Testis (tissue), 3 donors: ENCODE measurements around the gene ZSCAN10. TPM values are rescaled to one million over a fixed set of nuclear protein-coding genes. Genes with fewer than 3 reads are reported as not detected.
A peak's percentile ranks its signal among the peaks of the same experiment; 100 is the strongest.

Experiments used
- DNase-seq: peaks from one replicate; pipeline ENCODE4 v3.0.0-alpha.2; 2019
- H3K27ac ChIP-seq, 2 donors: fragments of 200-600 bp; sonication (generic); one replicate each; pipeline ENCODE4 v1.5.1; 2019
- H3K27me3 ChIP-seq: fragments of 200-600 bp; sonication (generic); one replicate; pipeline ENCODE4 v1.5.1; 2019
- H3K36me3 ChIP-seq: fragments of 200-600 bp; sonication (generic); one replicate; pipeline ENCODE4 v1.5.1; 2017; ENCODE audit warnings: low read depth; ENCODE audit errors: missing control alignments
- H3K4me1 ChIP-seq: fragments of 200-600 bp; sonication (generic); one replicate; pipeline ENCODE4 v1.5.1; 2019
- H3K4me3 ChIP-seq, 2 donors: fragments of 200-600 bp; sonication (generic); one replicate each; pipeline ENCODE4 v1.5.1; 2017 to 2019
- H3K9me3 ChIP-seq: fragments of 200-600 bp; sonication (generic); one replicate; pipeline ENCODE4 v1.5.1; 2017
- CTCF ChIP-seq, 3 experiments: fragments of 450-650 bp in 2 of 3; fragments of 200-600 bp in 1 of 3; sonication (generic) in 1 of 3; IDR thresholded peaks; one replicate each; pipeline ENCODE4 v1.5.1; 2016 to 2019; ENCODE audit warnings: antibody characterized with exemption in 3 of 3, mild to moderate bottlenecking in 2 of 3, moderate library complexity in 1 of 3
- POLR2A ChIP-seq: fragments of 450-650 bp; IDR thresholded peaks from one replicate; pipeline ENCODE4 v1.6.1; 2017; ENCODE audit warnings: antibody characterized with exemption, mild to moderate bottlenecking, moderate library complexity
- WGBS, 2 donors: methylation state at CpG; one replicate each; pipeline ENCODE4 v1.1.5; 2018; 5-methylcytosine and 5-hydroxymethylcytosine counted together
- intact Hi-C: fragments of 100-400 bp; cut with DNase I; formaldehyde crosslinking; loops from one replicate; pipeline ENCODE4 v1.15.1; 2023; ENCODE audit warnings: low total_unique reads
- polyA plus RNA-seq: library from polyadenylated mRNA; stranded (reverse); fragments of 350-450 nt; fragmentation: Illumina TruSeq; extraction: RNeasy Lipid Tissue Mini Kit (QIAGEN cat#74804); gene quantifications from one replicate; pipeline ENCODE4 v1.2.3, GENCODE V29; 2014; ENCODE audit warnings: low read depth, low replicate concordance; ENCODE audit not compliant: insufficient read depth
- small RNA-seq, 2 donors: library from RNA; depleted of rRNA; stranded (forward); fragments of <200 nt; gene quantifications; one replicate each; pipeline ENCODE3, GENCODE V24; 2016
- total RNA-seq, 2 donors: library from RNA; depleted of rRNA; stranded (reverse); fragments of >200 nt; gene quantifications; one replicate each; pipeline ENCODE4 v1.2.3, GENCODE V29; 2016

The ZSCAN10 gene
- total and polyA plus RNA-seq, 3 donors from 2014 or later, result 0.79 to 0.93 (median 0.91) TPM

GRCh38 chr16:3045758-3046640 lies 53.1 kb downstream of the ZSCAN10 start, which contains the start of gene MMP25:
Gene MMP25, plus strand, starts transcription at chr16:3046561. Its CDS starts 357 bp downstream, at chr16:3046918.
- Histone ChIP-seq H3K4me1 (peaks cover 14% of the 10 kb centered on the region), H3K4me3 (peak within 1 kb of the TSS; percentile 24 to 47), H3K27ac (no peak within 1 kb of the TSS), H3K9me3 (no peaks in the 10 kb centered on the region), H3K27me3 (no peaks in the 10 kb centered on the region), H3K36me3 (no peaks in the 10 kb centered on the region)
- intact Hi-C loops, result no loop called here
- no peak for DNase-seq
- no peak for TF ChIP-seq CTCF (IDR thresholded peaks at IDR 0.05)
- TF ChIP-seq POLR2A, result no peak
- WGBS, 2 donors, result 0% methylated on average over 48 of the region's 86 CpGs; no CpG with 5 or more reads in 1 of the 2 donors

GRCh38 chr16:3044708-3045107 lies 54.4 kb downstream of the ZSCAN10 start:
- intact Hi-C loops, result no loop called here
- Histone ChIP-seq H3K4me3 (no peak overlapping the region), H3K9me3 (no peaks in the 10 kb centered on the region), H3K27me3 (no peaks in the 10 kb centered on the region), H3K36me3 (no peaks in the 10 kb centered on the region), H3K27ac (no peak overlapping the region), H3K4me1 (peaks cover 14% of the 10 kb centered on the region)
- no peak for DNase-seq
- TF ChIP-seq CTCF (IDR thresholded peaks at IDR 0.05) (no peak), POLR2A (no peak)
- 48 to 79% methylated on average over 6 of the region's 6 CpGs for WGBS, 2 donors

DNA sequence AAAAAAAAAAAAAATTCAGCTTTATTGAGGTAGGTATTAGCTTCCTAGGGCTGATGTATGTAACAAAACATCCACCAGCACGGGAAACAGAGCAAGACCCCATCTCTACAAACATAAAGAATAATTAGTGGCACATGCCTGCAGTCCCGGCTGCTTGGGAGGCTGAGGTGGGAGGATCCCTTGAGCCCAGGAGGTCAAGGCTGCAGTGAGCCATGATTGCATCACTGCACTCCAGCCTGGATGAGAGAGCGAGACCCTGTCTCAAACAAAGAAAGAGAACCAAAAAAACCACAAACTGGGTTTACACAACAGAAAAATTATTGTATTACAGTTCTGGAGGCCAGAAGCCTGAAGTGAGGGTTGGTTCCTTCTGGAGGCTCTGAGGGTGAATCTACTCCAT lies 56.7 kb downstream of the ZSCAN10 start:
- Histone ChIP-seq H3K27me3 (no peaks in the 10 kb centered on the region), H3K4me1 (peaks cover 14% of the 10 kb centered on the region), H3K27ac (no peak overlapping the region), H3K9me3 (no peaks in the 10 kb centered on the region), H3K4me3 (no peak overlapping the region), H3K36me3 (no peaks in the 10 kb centered on the region)
- DNase-seq, result no peak
- TF ChIP-seq CTCF (IDR thresholded peaks at IDR 0.05) (no peak), POLR2A (no peak)
- intact Hi-C loops, result no loop called here
- WGBS, 2 donors, result 44 to 56% methylated on average over 3 of the region's 3 CpGs

DNA sequence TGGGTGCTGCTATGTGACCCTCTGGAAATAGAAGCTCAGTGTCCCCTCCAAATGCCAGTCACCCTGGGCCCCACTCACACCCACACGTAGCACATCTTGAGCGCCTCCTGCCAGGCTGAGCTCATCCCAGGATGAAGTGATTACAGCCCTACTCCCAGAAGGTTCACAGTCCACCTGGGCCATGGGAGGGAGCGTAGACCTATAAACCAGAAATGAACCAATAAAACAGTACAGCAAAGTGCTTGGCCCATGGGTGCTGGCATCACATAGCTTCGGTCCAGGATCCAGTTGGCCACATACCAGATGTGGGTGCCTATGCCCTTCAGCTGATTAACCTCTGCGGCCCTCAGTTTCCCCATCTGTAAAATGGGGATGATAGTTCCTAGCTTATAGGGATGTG lies 60.2 kb downstream of the ZSCAN10 start:
- intact Hi-C loops, result no loop called here
- Histone ChIP-seq H3K36me3 (no peaks in the 10 kb centered on the region), H3K9me3 (no peaks in the 10 kb centered on the region), H3K4me3 (no peak overlapping the region), H3K27me3 (no peaks in the 10 kb centered on the region), H3K27ac (no peak overlapping the region), H3K4me1 (no peaks in the 10 kb centered on the region)
- DNase-seq, result no peak
- TF ChIP-seq POLR2A (no peak), CTCF (IDR thresholded peaks at IDR 0.05) (no peak)
- 73 to 85% methylated on average over 5 of the region's 5 CpGs for WGBS, 2 donors

Small RNA genes within 50 kb of the gene (small RNA-seq; reads per million reads assigned to genes)
- gene RNU1-22P, result 0 to 0.09 reads per million in 2 donors

Other genes starting within 250 kb of the ZSCAN10 start
- gene PRSS22, start 241.1 kb downstream of the ZSCAN10 start, total RNA-seq, result not detected
- gene PRSS22, start 241.1 kb downstream of the ZSCAN10 start, polyA plus RNA-seq, result 0.38 TPM
- 10 to 100 TPM; 96.1 to 96.5 TPM for gene FLYWCH2, start 216.1 kb downstream of the ZSCAN10 start, total RNA-seq
- 42.3 TPM for gene FLYWCH2, start 216.1 kb downstream of the ZSCAN10 start, polyA plus RNA-seq
- gene FLYWCH1, start 187.4 kb downstream of the ZSCAN10 start, total RNA-seq, result 10 to 100 TPM; 26.7 to 31.0 TPM
- 12.5 TPM for gene FLYWCH1, start 187.4 kb downstream of the ZSCAN10 start, polyA plus RNA-seq
- gene KREMEN2, start 135.0 kb downstream of the ZSCAN10 start, total RNA-seq, result 1 to 10 TPM; 1.7 TPM
- gene KREMEN2, start 135.0 kb downstream of the ZSCAN10 start, polyA plus RNA-seq, result 0.86 TPM
- 1 to 10 TPM; 6.4 to 7.1 TPM for gene PAQR4, start 129.9 kb downstream of the ZSCAN10 start, total RNA-seq
- 6.2 TPM for gene PAQR4, start 129.9 kb downstream of the ZSCAN10 start, polyA plus RNA-seq
- gene PKMYT1, start 118.8 kb downstream of the ZSCAN10 start, total RNA-seq, result 100 to 1,000 TPM in 1 of 2 donors, 10 to 100 TPM in 1; 76.4 to 146 TPM
- 119 TPM for gene PKMYT1, start 118.8 kb downstream of the ZSCAN10 start, polyA plus RNA-seq
- gene CLDN9, start 86.4 kb downstream of the ZSCAN10 start, total RNA-seq, result under 1 TPM; 0.37 to 0.39 TPM
- gene CLDN9, start 86.4 kb downstream of the ZSCAN10 start, polyA plus RNA-seq, result 0.34 TPM
- gene CLDN6, start 81.1 kb downstream of the ZSCAN10 start, total RNA-seq, result under 1 TPM; 0.55 to 0.74 TPM
- 0.70 TPM for gene CLDN6, start 81.1 kb downstream of the ZSCAN10 start, polyA plus RNA-seq
- 10 to 100 TPM; 16.8 to 33.4 TPM for gene TNFRSF12A, start 78.9 kb downstream of the ZSCAN10 start, total RNA-seq
- 12.8 TPM for gene TNFRSF12A, start 78.9 kb downstream of the ZSCAN10 start, polyA plus RNA-seq
- 10 to 100 TPM; 30.2 to 39.4 TPM for gene HCFC1R1, start 75.4 kb downstream of the ZSCAN10 start, total RNA-seq
- 94.5 TPM for gene HCFC1R1, start 75.4 kb downstream of the ZSCAN10 start, polyA plus RNA-seq
- gene THOC6, start 75.3 kb downstream of the ZSCAN10 start, total RNA-seq, result 10 to 100 TPM; 17.3 to 27.3 TPM
- 19.6 TPM for gene THOC6, start 75.3 kb downstream of the ZSCAN10 start, polyA plus RNA-seq
- gene BICDL2, start 62.4 kb downstream of the ZSCAN10 start, total RNA-seq, result 1 to 10 TPM in 1 of 2 donors, under 1 TPM in 1; 0.37 to 1.3 TPM
- gene BICDL2, start 62.4 kb downstream of the ZSCAN10 start, polyA plus RNA-seq, result 0.29 TPM
- gene MMP25, start 52.7 kb downstream of the ZSCAN10 start, total RNA-seq, result 1 to 10 TPM in 1 of 2 donors, under 1 TPM in 1; 0.62 to 1.5 TPM
- 0.53 TPM for gene MMP25, start 52.7 kb downstream of the ZSCAN10 start, polyA plus RNA-seq
- 10 to 100 TPM; 27.1 to 33.0 TPM for gene IL32, start 33.7 kb downstream of the ZSCAN10 start, total RNA-seq
- gene IL32, start 33.7 kb downstream of the ZSCAN10 start, polyA plus RNA-seq, result 62.2 TPM
- 10 to 100 TPM in 1 of 2 donors, 1 to 10 TPM in 1; 9.8 to 19.4 TPM for gene ZNF205, start 13.3 kb upstream of the ZSCAN10 start, total RNA-seq
- 5.5 TPM for gene ZNF205, start 13.3 kb upstream of the ZSCAN10 start, polyA plus RNA-seq
- gene ZNF213, start 35.7 kb upstream of the ZSCAN10 start, total RNA-seq, result 10 to 100 TPM; 43.1 to 57.3 TPM
- gene ZNF213, start 35.7 kb upstream of the ZSCAN10 start, polyA plus RNA-seq, result 46.8 TPM
- gene OR1F1, start 88.9 kb upstream of the ZSCAN10 start, total RNA-seq, result not detected
- gene OR1F1, start 88.9 kb upstream of the ZSCAN10 start, polyA plus RNA-seq, result not detected
- gene ZNF200, start 135.9 kb upstream of the ZSCAN10 start, total RNA-seq, result 10 to 100 TPM; 45.2 to 48.3 TPM
- 41.9 TPM for gene ZNF200, start 135.9 kb upstream of the ZSCAN10 start, polyA plus RNA-seq
- 1 to 10 TPM; 5.2 to 5.7 TPM for gene MEFV, start 157.3 kb upstream of the ZSCAN10 start, total RNA-seq
- 2.6 TPM for gene MEFV, start 157.3 kb upstream of the ZSCAN10 start, polyA plus RNA-seq
- gene ZNF263, start 184.2 kb upstream of the ZSCAN10 start, total RNA-seq, result 10 to 100 TPM; 47.3 to 58.3 TPM
- 44.7 TPM for gene ZNF263, start 184.2 kb upstream of the ZSCAN10 start, polyA plus RNA-seq
- 10 to 100 TPM; 17.5 to 22.6 TPM for gene TIGD7, start 206.1 kb upstream of the ZSCAN10 start, total RNA-seq
- gene TIGD7, start 206.1 kb upstream of the ZSCAN10 start, polyA plus RNA-seq, result 12.7 TPM
- 10 to 100 TPM; 50.9 to 66.3 TPM for gene ZNF75A, start 206.2 kb upstream of the ZSCAN10 start, total RNA-seq
- 29.5 TPM for gene ZNF75A, start 206.2 kb upstream of the ZSCAN10 start, polyA plus RNA-seq